Anterior cingulate cortex (tissue), 58 donors: ENCODE results near the gene BAG2.

Source experiments
- DNase-seq, 58 donors: peaks; one replicate each; lab custom pipeline; 2025; lab: John Stamatoyannopoulos, UW

The BAG2 gene

DNA sequence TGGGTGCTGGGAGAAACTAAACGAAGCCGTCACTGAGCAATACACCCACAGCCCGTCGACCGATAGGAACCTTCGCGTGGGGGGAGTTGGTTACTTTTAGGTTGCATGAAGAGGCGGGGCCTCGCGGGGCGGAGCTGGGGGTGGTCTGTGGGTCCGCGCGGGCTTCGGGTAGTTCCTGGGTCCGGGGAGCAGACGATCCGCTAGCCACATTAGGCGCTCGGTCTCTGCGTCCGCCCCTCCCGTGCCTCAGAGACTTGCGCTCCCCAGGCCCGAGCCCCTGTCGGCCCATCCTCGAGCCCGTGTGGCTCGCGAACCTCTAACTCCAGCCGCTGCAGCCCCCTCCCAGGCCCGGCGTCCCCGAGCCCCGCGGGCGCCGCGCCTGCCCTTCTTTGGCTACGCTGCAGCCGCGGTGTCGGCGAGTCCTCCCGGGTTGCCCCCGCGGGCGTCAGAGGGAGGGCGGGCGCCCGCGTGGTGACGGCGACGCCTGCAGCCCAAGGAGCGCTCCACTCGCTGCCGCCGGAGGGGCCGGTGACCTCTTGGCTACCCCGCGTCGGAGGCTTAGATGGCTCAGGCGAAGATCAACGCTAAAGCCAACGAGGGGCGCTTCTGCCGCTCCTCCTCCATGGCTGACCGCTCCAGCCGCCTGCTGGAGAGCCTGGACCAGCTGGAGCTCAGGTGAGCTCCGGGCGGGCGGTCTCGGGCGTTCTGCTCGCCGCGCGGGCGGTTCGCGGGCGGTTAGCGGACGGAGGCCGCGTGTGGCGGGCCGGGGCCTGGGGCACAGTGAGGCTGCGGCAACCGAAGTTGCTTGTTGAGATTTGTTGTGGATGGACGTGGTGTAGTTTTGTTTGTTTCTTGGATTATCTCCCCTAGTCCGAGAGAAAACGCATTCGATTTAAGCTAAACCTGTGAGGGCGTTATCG lies at the start of gene BAG2:
Gene BAG2 (plus strand): TSS at position 191 of the 920 bp plus-strand sequence. CDS start 372 bp downstream, at position 563.
- DNase-seq, result peak in 56 of 58 donors; percentile 45 to 86 (median 74)

DNA sequence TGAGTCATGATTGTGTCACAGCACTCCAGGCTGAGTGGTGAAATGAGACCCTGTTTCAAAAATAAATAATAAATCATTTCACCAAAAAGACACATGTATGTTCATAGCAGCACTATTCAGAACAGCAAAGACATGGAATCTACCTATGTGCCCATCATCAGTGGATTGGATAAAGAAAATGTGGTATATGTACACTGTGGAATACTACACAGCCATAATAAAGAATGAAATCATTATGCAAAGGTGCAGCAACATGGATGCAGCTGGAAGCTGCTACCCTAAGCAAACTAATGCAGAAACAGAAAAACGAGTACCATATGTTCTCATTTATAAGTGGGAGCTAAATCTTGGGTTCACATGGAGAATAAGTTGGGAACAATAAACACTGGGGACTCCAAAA lies 49.0 kb upstream of the BAG2 start:
- DNase-seq, result no peak

DNA sequence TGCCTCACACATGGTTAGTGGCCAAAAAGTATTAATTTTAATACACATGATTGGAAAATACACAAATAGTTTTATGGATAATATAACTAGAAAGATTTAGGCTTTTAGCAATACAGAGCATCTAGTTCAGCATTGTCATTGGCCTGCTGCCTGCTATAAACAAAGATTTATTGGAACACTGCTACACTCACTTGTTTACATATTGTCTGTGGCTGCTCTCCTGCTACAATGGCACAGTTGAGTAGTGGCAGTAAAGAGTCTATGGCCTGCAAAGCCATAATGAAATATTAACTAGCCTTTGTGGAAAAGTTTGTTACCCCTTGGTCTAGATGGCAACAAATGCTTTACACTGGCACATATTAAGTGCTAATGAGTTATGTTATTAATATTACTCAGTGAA lies 44.4 kb upstream of the BAG2 start:
- DNase-seq, result peak in 1 of 58 donors; percentile 0

DNA sequence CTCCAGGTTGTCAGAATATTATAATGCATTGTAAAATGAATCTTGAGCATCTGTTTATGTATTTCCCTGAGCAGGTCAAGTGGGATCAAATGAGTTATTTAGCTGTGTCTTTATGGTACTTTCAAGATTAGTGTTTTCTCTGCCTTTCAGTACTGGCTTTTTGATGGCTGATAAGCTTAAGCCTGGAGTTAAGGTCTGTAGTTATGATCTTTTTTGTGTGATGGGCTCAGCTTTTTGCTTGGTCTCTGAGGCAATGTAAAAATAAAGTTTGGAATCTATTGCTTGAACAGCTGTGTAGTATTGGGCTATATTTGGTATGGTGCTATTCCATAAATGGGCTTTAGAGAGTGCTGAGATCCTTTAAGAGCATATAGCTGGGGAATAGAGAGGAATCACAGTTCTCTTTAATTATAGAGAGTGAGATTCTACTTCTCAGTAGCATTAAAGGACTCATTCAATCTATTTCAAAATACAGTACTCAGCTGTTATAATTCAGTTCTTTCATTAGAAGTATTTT lies 41.4 kb upstream of the BAG2 start:
- no peak for DNase-seq

DNA sequence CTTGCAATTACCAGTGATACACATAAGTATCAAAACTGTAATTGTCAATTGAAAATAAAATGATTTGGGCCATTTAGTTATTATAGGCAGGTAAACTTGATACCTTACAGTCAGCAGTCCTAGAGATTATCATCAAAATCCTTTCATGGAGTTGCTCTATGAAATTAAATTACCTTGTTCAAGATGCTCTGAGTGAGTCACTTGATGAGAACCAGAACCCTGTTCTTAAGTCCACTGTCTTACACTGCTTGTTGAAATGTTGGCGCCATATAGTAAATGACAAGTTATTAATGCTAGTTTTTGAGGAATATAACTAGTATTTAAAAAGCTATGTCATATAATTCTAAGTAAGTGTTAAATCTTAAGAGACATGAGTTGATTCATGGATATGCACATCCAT lies 37.2 kb upstream of the BAG2 start:
- no peak for DNase-seq

DNA sequence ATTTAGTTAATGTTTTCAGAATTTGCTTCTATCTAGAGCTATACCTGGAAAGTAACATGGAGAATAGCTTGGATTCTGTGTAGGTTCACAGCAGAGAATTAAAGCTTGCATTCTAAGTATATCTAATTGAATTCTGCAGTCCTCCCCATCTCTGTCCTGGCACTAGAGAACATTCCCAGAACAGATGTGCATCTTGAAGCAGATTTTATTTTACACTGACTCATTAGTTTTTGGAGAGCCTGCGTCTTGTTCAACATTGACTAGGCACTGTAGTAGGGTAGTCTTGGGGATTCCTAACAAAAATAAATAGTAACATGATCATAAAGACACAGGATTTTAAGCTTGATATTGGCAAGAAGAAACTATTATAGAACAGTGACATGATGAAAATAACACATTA lies 36.2 kb upstream of the BAG2 start:
- peak in 1 of 58 donors; percentile 2 for DNase-seq

DNA sequence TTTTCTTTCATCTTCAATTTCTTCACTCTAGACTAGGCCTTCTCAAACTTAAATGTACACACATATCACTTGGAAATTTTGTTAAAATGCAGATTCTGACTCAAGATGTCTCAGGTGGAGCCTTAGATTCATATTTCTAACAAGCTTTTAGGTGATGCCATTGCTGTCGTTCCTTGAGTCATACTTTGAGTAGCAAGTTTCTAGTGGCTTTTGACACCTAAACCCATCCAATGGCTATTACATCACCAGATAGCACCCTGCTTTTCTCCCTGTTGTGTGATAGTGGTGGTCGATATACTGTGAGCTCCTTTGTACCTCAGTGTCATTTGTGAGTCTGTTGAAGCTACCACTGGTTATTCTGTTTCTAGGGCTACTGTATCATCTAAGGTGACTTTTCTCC lies 34.8 kb upstream of the BAG2 start:
- no peak for DNase-seq

DNA sequence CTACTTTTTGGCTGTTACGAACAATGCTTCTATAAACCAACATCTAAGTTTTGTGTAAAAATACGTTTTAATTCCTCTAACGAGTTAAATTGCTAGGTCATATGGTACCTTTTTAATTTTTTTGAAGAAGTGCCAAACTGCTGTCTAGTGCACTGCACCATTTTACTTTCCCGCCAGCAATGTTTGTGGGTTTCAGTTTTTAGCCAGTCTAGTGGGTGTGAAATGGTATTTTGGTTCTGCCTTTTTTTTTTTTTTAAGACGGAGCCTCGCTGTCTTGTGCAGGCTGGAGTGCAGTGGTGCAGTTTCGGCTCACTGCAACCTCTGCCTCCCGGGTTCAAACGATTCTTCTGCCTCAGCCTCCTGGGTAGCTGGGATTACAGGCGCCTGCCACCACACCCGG lies 34.1 kb upstream of the BAG2 start:
- no peak for DNase-seq

DNA sequence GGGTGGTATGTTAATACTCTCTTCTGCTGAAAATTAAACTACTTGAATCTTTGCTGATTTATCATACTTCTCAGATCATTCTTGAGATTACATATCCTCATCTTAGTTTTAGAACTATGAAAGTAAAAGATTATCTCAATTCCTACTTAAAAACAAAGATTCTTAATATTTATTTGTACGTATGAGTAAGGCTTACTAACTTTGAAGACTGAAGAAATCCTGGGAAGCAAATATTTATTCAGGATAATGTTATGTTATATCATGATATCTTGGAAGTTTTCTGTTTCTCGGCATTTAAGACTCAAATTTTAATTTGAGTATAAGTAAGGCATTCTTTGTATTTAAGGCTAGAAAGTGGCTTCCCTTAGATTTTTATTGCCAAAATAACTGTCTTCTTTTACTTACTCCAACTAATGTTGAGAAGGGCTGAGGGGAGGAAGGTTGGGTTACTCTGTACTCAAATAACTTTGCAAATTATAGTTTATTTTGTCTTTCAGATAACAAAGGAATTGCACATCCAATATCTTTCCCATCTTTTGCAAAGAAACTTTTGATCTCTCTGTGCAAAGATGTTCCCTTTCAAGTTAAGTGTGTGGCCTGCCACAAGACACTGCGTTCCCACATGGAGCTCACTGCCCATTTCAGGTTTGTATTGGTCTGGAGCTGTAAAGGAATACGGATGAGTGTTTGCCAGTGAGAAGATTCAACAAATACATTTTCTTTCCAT lies 30.5 kb upstream of the BAG2 start:
- DNase-seq, result no peak

DNA sequence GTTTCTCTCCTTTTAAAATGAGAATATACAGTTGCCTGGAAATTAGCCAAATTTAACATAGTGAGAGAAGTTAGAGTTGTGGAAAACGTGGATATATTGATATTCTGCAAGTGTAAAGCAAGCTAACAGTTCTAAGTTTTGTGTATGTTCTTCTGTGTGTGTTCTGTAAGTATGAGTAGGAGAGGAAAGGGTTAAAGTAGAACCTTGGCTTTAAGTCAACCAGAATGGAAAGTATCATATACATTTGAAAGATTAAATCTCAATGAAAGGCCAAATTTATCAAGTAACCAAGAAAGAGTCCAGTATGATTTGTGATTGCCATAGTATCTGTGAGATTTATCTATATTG lies 30.0 kb upstream of the BAG2 start:
- DNase-seq, result no peak

DNA sequence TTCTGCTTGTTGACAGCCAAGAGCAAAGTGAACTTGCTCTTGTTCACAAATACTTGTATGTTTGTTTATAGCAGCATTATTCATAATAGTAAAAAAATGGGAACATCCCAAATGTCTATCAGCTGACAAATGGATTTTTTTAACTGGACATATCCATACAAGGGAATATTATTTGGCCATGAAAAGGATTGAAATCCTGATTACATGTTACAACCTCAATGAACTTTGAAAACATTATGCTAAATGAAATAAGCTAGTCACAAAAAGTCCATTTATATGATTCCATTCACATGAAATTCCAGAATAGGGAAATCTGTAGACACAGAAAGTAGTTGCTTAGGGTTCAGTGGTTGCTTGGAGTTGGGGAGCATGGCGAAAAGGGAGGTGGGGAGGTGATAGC lies 28.4 kb upstream of the BAG2 start:
- no peak for DNase-seq

DNA sequence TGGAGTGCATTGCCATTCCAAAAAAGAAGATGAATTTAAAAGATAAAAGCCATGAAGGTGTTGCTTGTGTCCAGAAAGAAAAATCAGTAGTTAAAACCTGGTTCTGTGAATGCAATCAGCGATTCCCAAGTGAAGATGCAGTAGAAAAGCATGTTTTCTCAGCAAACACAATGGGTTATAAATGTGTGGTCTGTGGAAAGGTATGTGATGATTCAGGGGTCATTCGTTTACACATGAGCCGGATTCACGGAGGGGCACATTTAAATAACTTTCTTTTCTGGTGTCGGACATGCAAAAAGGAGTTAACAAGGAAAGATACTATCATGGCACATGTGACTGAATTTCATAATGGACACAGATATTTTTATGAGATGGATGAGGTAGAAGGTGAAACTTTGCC lies 24.7 kb upstream of the BAG2 start:
- no peak for DNase-seq

DNA sequence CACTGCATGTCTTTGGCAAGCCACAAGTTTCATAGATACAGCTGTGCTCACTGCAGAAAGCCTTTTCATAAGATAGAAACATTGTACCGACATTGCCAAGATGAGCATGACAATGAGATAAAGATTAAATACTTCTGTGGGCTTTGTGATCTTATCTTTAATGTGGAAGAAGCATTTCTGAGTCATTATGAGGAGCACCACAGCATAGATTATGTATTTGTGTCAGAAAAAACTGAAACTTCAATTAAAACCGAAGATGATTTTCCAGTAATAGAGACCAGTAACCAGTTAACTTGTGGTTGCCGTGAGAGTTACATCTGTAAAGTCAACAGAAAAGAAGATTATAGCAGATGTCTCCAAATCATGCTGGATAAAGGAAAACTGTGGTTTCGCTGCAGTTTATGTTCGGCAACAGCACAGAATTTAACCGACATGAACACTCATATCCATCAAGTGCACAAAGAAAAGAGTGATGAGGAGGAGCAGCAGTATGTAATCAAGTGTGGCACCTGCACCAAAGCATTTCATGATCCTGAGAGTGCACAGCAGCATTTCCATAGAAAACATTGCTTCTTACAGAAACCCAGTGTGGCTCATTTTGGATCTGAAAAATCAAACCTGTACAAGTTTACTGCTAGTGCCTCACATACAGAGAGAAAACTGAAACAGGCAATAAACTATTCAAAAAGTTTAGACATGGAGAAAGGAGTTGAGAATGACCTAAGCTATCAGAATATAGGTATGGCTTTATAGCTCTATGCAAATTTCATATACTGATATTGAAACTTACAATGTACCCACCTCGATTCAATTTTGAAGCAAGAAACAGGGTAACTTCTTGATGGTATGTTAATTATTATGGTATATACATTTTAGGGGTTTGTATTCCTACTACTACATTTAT lies 23.9 kb upstream of the BAG2 start:
- DNase-seq, result no peak

DNA sequence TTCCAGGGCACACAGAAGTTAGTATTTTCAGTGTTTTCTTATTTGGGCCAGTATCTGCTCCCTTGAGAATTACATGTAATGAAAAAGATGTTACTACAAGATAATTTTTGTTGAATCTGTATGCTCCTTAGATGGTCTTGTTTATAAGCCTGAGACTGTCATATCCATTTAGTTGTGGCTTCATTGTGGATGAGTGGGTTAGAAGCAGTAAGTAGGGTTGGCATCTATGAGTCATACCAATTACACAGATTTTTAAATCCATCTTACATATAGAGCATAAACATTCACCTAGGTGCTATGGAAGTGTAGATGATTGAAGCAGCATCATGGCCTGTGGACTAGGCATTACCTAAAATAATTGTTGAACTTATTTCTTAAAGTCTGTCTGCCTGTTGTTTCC lies 13.5 kb upstream of the BAG2 start:
- no peak for DNase-seq

DNA sequence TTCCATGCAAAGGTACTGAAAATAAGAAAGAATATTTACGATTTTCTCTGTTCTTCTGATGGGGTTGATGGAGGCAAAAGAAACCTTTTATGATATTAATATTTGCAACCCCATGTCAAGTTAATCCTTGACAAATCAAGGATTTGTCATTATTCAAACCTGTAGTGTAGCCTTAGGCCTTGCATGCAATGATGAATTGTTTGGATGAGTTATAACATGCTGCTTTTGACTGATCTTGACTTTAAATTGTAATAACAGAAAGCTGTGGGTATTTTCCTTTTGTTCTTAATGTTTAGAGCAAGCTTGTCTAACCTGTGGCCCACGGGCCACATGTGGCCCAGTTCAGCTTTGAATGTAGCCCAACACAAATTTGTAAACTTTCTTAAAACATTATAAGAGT lies 13.0 kb upstream of the BAG2 start:
- no peak for DNase-seq

DNA sequence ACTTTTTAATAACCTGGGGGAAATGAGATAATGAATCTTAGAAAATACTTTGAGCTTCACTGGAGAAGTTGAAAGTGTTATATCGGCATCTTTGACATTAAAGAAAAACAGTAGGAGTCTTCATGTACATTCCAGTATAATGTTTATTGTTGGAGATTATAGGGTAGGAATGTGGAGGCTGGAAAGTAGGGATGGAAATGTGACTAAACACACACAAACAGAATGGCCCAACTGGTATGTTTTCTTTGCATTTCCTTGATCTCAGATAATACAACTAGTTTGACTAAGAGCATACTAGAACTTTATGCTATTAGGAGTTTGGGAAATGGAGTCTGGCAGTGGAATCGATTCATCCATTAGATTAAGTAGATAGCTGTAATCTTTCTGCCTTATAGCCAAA lies 10.1 kb upstream of the BAG2 start:
- DNase-seq, result no peak

DNA sequence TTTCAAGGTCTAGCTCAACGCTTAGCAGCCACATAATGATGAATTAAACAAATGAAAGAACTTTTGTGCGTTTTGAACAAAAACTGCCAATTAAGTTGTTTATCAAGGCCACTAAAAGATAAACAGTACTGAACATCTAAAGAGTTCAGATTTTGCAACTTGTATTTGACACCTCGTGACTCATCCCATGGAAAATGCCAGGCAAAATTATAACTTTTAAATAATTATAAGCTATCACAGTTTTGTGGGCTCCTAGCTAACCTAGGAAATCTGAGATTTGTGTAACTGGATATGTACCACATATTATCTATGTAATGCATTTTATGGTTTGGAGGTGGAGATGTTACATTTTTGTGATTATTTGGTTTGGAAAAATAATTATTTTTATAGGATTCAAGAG lies 9.6 kb upstream of the BAG2 start:
- no peak for DNase-seq

DNA sequence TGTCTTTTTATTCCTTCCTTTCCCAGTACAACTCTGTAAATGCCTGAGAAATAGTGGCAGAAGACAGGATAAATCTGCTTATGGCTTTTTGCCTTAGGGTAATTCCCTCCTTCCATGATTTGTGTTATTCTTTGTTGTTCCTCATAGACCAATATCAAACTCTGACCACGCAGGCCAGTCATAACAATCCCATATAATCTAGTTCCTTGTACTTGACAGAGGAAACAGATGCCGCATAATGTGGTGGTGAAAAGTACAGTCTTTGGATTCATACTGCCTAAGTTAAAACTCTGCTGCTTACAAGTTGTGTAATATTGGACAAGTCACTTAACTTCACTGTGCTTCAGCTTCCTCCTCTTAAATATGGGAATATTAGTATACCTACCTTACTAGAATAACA lies 8.2 kb upstream of the BAG2 start:
- no peak for DNase-seq

DNA sequence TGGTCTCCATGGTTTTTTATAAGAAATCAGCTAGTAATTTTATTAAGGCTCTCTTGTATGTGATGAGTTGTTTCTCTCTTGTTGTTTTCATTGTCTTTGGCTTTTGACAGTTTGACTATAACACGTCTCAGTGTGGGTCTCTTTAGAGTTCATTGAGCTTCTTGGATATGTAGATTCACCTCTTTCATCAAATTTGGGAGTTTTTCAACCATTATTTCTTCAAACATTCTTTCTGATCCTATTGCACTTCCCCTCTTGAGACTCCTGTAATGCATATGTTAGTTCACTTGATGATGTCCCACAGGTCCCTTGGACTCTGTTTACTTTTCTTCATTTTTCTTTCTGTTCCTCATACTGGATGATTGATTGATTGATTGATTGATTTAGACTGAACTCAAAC lies 7.0 kb upstream of the BAG2 start:
- DNase-seq, result no peak

DNA sequence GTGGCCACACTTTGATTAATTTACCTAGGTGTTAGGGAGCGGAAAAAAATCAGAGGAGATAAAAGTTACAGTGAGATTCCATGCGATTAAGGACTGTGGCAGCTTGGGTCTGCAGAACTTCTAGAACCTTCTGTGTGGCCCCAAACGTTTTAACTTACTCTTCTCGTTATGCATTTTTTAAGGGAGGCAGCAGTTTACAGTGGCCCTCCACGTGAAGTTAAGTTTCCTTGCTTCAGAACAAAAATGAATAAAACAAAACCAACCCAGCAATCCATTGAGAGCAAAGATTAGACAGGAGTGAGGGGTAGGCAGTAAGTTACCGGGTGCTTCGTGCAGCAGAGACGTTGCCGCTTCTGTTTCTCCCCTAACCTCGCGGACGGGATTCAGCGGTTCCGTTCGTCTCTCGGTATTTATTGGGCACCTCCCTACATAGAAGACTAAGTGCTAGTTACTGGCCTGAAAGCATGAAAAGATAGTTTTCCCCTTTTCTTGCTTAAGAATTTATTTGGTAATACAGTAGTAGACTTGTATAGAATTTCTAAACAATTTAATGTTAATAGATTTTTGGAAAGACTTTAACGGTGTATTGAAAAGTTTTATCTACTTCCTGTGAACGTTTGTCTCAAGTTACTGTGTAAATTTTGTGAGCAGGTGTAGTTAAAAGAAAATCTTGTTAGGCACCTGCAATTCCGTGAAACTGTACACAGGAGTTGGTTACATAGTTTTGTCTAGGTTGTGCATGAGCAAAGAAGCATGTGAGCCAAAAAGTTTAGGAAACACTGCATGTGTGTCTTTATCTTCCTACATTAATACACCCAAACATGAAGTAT lies 1.1 kb downstream of the BAG2 start:
- DNase-seq, result peak in 5 of 58 donors; percentile 3 to 31 (median 13)
